Astrocyte (in vitro differentiated cells and primary cell): Measurements from ENCODE around the gene RABL2B. TPM values are rescaled to one million over a fixed set of nuclear protein-coding genes. Genes with fewer than 3 reads are reported as not detected.

Experiments
- DNase-seq: peaks from one replicate; pipeline ENCODE4 v3.0.0-alpha.2; 2010; ENCODE audit warnings: low read depth
- FAIRE-seq: peaks from 2 replicates; lab custom pipeline; 2011; peaks lifted over from hg19 to GRCh38; lab: Jason Lieb, UNC
- H2AFZ ChIP-seq: 2 replicates; pipeline ENCODE4 v1.6.0; 2012; ENCODE audit warnings: low read depth, low read length, inconsistent platforms
- H3K27ac ChIP-seq: 2 replicates; pipeline ENCODE4 v1.5.1; 2011; ENCODE audit warnings: low read depth, low read length, inconsistent platforms
- H3K27me3 ChIP-seq: 2 replicates; pipeline ENCODE4 v1.6.0; 2011; ENCODE audit warnings: low read length, inconsistent platforms; ENCODE audit not compliant: insufficient read depth
- H3K36me3 ChIP-seq: 2 replicates; pipeline ENCODE4 v1.5.1; 2011; ENCODE audit warnings: low read length, inconsistent platforms; ENCODE audit not compliant: insufficient read depth
- H3K4me1 ChIP-seq: 2 replicates; pipeline ENCODE4 v1.5.1; 2011; ENCODE audit warnings: low read length, inconsistent platforms; ENCODE audit not compliant: insufficient read depth
- H3K4me2 ChIP-seq: 2 replicates; pipeline ENCODE4 v1.6.0; 2012; ENCODE audit warnings: low read length, inconsistent platforms
- H3K4me3 ChIP-seq: 2 replicates; pipeline ENCODE4 v1.5.1; 2011; ENCODE audit warnings: low read depth, mild to moderate bottlenecking, low read length, inconsistent platforms; ENCODE audit not compliant: insufficient read depth
- H3K79me2 ChIP-seq: 2 replicates; pipeline ENCODE4 v1.6.0; 2012; ENCODE audit warnings: mild to moderate bottlenecking, low read length, inconsistent platforms; ENCODE audit not compliant: insufficient read depth
- H3K9ac ChIP-seq: 2 replicates; pipeline ENCODE4 v1.6.0; 2012; ENCODE audit warnings: mild to moderate bottlenecking, low read length, inconsistent platforms
- H3K9me3 ChIP-seq: 2 replicates; pipeline ENCODE4 v1.5.1; 2012; ENCODE audit warnings: low read depth, mild to moderate bottlenecking, low read length, inconsistent platforms; ENCODE audit not compliant: insufficient read depth
- H4K20me1 ChIP-seq: 2 replicates; pipeline ENCODE4 v1.6.0; 2012; ENCODE audit warnings: low read length, inconsistent platforms; ENCODE audit not compliant: insufficient read depth
- H3K27ac Mint-ChIP-seq: one replicate; pipeline ENCODE4 v1.8.0; 2021; ENCODE audit warnings: mild to moderate bottlenecking, mixed read lengths; ENCODE audit not compliant: unreplicated experiment
- H3K27me3 Mint-ChIP-seq: one replicate; pipeline ENCODE4 v1.8.0; 2021; ENCODE audit warnings: low read depth, mixed read lengths; ENCODE audit not compliant: unreplicated experiment
- H3K36me3 Mint-ChIP-seq: one replicate; pipeline ENCODE4 v1.8.0; 2021; ENCODE audit warnings: low read depth, mixed read lengths; ENCODE audit not compliant: unreplicated experiment
- H3K4me1 Mint-ChIP-seq: one replicate; pipeline ENCODE4 v1.8.0; 2021; ENCODE audit warnings: low read depth, mixed read lengths; ENCODE audit not compliant: unreplicated experiment
- H3K4me3 Mint-ChIP-seq: one replicate; pipeline ENCODE4 v1.8.0; 2021; ENCODE audit warnings: mild to moderate bottlenecking, moderate library complexity, mixed read lengths; ENCODE audit not compliant: unreplicated experiment
- H3K9me3 Mint-ChIP-seq: one replicate; pipeline ENCODE4 v1.8.0; 2021; ENCODE audit warnings: mild to moderate bottlenecking, mixed read lengths; ENCODE audit not compliant: unreplicated experiment
- CTCF ChIP-seq: IDR thresholded peaks from 2 replicates; pipeline ENCODE4 v1.5.1; 2011; ENCODE audit warnings: low read depth, mild to moderate bottlenecking, inconsistent platforms, low read length, moderate library complexity; ENCODE audit not compliant: insufficient read depth
- EZH2 ChIP-seq: IDR thresholded peaks from 2 replicates; pipeline ENCODE4 v1.6.1; 2012; ENCODE audit warnings: mild to moderate bottlenecking, low read length, inconsistent platforms; ENCODE audit not compliant: insufficient read depth
- total RNA-seq: library from RNA; stranded (reverse); gene quantifications from 2 replicates; pipeline ENCODE4 v1.2.1, GENCODE V29; 2021

RABL2B gene
- total RNA-seq, 1 donor from 2014 or later: 26.6 TPM

GRCh38 chr22:50727678-50728522 is 55.5 kb downstream of the RABL2B start:
- Histone ChIP-seq H3K36me3 (no peaks in the 10 kb centered on the region), H2AFZ (no peak overlapping the region), H3K79me2 (no peaks in the 10 kb centered on the region), H3K27ac (no peak overlapping the region), H3K27me3 (no peaks in the 10 kb centered on the region), H3K9ac (no peak overlapping the region), H4K20me1 (peaks cover 21% of the 10 kb centered on the region), H3K4me3 (no peak overlapping the region), H3K9me3 (no peaks in the 10 kb centered on the region), H3K4me1 (no peaks in the 10 kb centered on the region), H3K4me2 (no peak overlapping the region)
- no peak for FAIRE-seq
- peaks cover 30% of the 10 kb centered on the region for H3K27me3 Mint-ChIP-seq
- peaks cover 41% of the 10 kb centered on the region for H3K36me3 Mint-ChIP-seq
- TF ChIP-seq CTCF: no peak
- no peak for TF ChIP-seq EZH2
- H3K9me3 Mint-ChIP-seq: no peaks in the 10 kb centered on the region
- peaks cover 9% of the 10 kb centered on the region for H3K4me1 Mint-ChIP-seq
- H3K27ac Mint-ChIP-seq: peak overlapping the region; percentile 27
- DNase-seq: no peak
- no peak overlapping the region for H3K4me3 Mint-ChIP-seq

GRCh38 chr22:50726643-50727340 is 56.6 kb downstream of the RABL2B start:
- peaks cover 21% of the 10 kb centered on the region for H4K20me1 ChIP-seq
- FAIRE-seq: no peak

More at GRCh38 chr22:50726643-50727340, 56.6 kb downstream of the RABL2B start:
- H3K9me3 Mint-ChIP-seq: peaks cover 3% of the 10 kb centered on the region
- no peak overlapping the region for H3K27ac Mint-ChIP-seq
- no peak overlapping the region for H3K4me2 ChIP-seq
- H3K9ac ChIP-seq: no peak overlapping the region
- H3K4me3 Mint-ChIP-seq: no peak overlapping the region
- no peak overlapping the region for H3K4me3 ChIP-seq
- no peaks in the 10 kb centered on the region for H3K79me2 ChIP-seq
- H3K27me3 ChIP-seq: no peaks in the 10 kb centered on the region
- H3K4me1 ChIP-seq: no peaks in the 10 kb centered on the region
- H3K36me3 ChIP-seq: no peaks in the 10 kb centered on the region
- no peak overlapping the region for H2AFZ ChIP-seq
- peaks cover 5% of the 10 kb centered on the region for H3K4me1 Mint-ChIP-seq
- H3K27ac ChIP-seq: no peak overlapping the region
- H3K36me3 Mint-ChIP-seq: peaks cover 44% of the 10 kb centered on the region
- no peak for DNase-seq
- no peaks in the 10 kb centered on the region for H3K9me3 ChIP-seq
- H3K27me3 Mint-ChIP-seq: peaks cover 36% of the 10 kb centered on the region
- TF ChIP-seq CTCF (no peak), EZH2 (no peak)
